Measurements from ENCODE around the gene AUTS2.

GRCh38 chr7:70598976-70599375 is 1000.7 kb downstream of the AUTS2 start:
- TF ChIP-seq ZNF416 (tag by site-specific recombination; IDR thresholded peaks at IDR 0.05) (no peak), REST (tag by site-specific recombination; IDR thresholded peaks at IDR 0.05) (no peak), CTCF (tag by site-specific recombination; IDR thresholded peaks at IDR 0.05) (no peak), ZNF704 (tag by site-specific recombination; IDR thresholded peaks at IDR 0.05) (no peak), ZNF362 (tag by site-specific recombination; IDR thresholded peaks at IDR 0.05) (no peak), ZNF133 (tag by site-specific recombination; IDR thresholded peaks at IDR 0.05) (no peak), ZNF274 (IDR thresholded peaks at IDR 0.05; ENCODE audit: low read length) (no peak), ZNF274 (tag by site-specific recombination; IDR thresholded peaks at IDR 0.05; ENCODE audit: borderline replicate concordance) (no peak), PRDM10 (tag by site-specific recombination; IDR thresholded peaks at IDR 0.05) (no peak), ZNF561 (tag by site-specific recombination; IDR thresholded peaks at IDR 0.05; ENCODE audit: borderline replicate concordance) (no peak), IKZF3 (tag by site-specific recombination; IDR thresholded peaks at IDR 0.05) (0 out of 2 replicates have a peak, but pooled peaks have one; percentile 18), SETDB1 (IDR thresholded peaks at IDR 0.05; ENCODE audit: insufficient read length, low read length) (no peak), YY1 (tag by site-specific recombination; IDR thresholded peaks at IDR 0.05) (no peak), ZBTB49 (tag by site-specific recombination; IDR thresholded peaks at IDR 0.05; ENCODE audit: low read depth) (no peak)
